GM18858 (cell line): ENCODE data around the gene CD6.

Experiments
- ATAC-seq: cut with Tn5 transposase; IDR thresholded peaks from one replicate; pipeline ENCODE4 v1.9.1; 2021; ENCODE audit not compliant: unreplicated experiment

Gene CD6

GRCh38 chr11:61007956-61008896, 36.7 kb downstream of the CD6 start:
- no peak for ATAC-seq

- no peak for ATAC-seq
Measured at GRCh38 chr11:61008971-61009370, 37.5 kb downstream of the CD6 start.

GRCh38 chr11:61009392-61010275, 38.2 kb downstream of the CD6 start:
- no peak for ATAC-seq

GRCh38 chr11:61010466-61011228, 39.2 kb downstream of the CD6 start:
- ATAC-seq = no peak

- no peak for ATAC-seq
Measured at GRCh38 chr11:61011229-61011870, 39.9 kb downstream of the CD6 start.

- ATAC-seq = no peak
Measured at GRCh38 chr11:61011950-61012736, 40.7 kb downstream of the CD6 start.

GRCh38 chr11:61012737-61013215, 41.3 kb downstream of the CD6 start:
- no peak for ATAC-seq

GRCh38 chr11:61018059-61018458, 46.6 kb downstream of the CD6 start:
- no peak for ATAC-seq

GRCh38 chr11:61019037-61019831, 47.8 kb downstream of the CD6 start:
- ATAC-seq = no peak

GRCh38 chr11:61019832-61020405, 48.4 kb downstream of the CD6 start:
- ATAC-seq = no peak

GRCh38 chr11:61020551-61021235, 49.2 kb downstream of the CD6 start:
- ATAC-seq = no peak

GRCh38 chr11:61021661-61022212, 50.3 kb downstream of the CD6 start:
- no peak for ATAC-seq

GRCh38 chr11:61022311-61023085, 51.0 kb downstream of the CD6 start:
- ATAC-seq = no peak

- no peak for ATAC-seq
Measured at GRCh38 chr11:61023086-61023965, 51.8 kb downstream of the CD6 start.

- no peak for ATAC-seq
Measured at GRCh38 chr11:61023966-61024295, 52.5 kb downstream of the CD6 start.
